Right ventricle myocardium superior (tissue), 1 donor: ENCODE data around the gene ADGRL1. TPM values are rescaled to one million over a fixed set of nuclear protein-coding genes. Genes with fewer than 3 reads are reported as not detected.

Source experiments
- ATAC-seq: fragments of 200-7000 bp; cut with Tn5 transposase; one replicate; pipeline ENCODE4 v1.9.1; 2020; ENCODE audit warnings: mild to moderate bottlenecking; ENCODE audit not compliant: poor library complexity
- DNase-seq: peaks from one replicate; pipeline ENCODE4 v3.0.0-alpha.2; 2020
- intact Hi-C: fragments of 100-400 bp; cut with DNase I; formaldehyde crosslinking; loops from one replicate; pipeline ENCODE4 v1.11.2; 2022
- total RNA-seq: library from RNA; stranded (reverse); fragmentation: NEBNext Ultra II Directional; extraction: Animal tissue kit (Norgen Biotek cat#: 25700); gene quantifications from one replicate; pipeline ENCODE4 v1.2.1, GENCODE V29; 2021
- donor health status: DM: no; HTN: yes; CAD: no; lungs with severe emphysema.

Gene ADGRL1
- total RNA-seq, 1 donor from 2014 or later, result 20.0 TPM

DNA sequence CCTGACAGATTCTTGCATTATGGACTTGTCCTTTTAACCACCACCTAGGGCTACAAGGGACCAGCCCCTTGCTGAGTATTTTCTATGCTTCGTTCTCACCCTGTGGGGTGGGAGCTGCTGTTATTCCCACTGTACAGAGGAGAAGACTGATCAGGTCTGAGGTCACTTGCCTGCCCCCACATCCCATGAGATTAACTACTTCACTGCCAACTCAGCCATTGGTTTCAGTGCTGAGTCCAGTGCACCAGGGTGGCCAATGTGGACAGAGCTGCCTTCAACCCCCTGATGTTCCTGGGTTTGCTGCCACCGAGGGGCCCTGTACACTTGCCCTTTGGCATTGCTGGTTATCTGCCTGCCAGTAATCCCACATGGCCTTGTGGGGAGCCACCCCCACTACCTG, 95.3 kb downstream of the ADGRL1 start:
- intact Hi-C loops, result no loop called here
- DNase-seq, result no peak
- no peak for ATAC-seq

GRCh38 chr19:14107581-14108461, 98.1 kb downstream of the ADGRL1 start:
- intact Hi-C loops, result no loop called here
- ATAC-seq (peak; percentile 88), DNase-seq (peak; percentile 85)

DNA sequence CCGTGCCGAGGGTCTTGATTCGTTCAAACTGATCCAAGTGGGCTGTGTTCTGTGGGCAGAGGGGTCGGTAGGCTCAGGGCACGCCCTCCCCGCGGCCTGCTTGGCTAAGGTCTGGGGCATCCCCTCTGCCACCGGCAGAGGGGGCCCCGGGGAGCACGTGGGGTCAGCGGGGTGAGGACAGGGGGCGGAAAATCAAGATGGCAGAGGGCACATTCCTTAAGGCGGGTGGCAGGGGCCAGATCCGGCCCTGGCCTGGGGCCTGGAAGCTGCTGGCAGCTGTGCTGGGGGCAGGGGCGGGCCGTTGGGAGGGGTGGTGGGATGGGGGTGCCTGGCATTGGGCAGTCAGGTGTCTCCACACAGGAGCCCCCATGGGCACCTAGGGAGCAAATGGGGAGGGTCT, 99.1 kb downstream of the ADGRL1 start:
- intact Hi-C loops, result no loop called here
- ATAC-seq (peak; percentile 57), DNase-seq (peak; percentile 52)

DNA sequence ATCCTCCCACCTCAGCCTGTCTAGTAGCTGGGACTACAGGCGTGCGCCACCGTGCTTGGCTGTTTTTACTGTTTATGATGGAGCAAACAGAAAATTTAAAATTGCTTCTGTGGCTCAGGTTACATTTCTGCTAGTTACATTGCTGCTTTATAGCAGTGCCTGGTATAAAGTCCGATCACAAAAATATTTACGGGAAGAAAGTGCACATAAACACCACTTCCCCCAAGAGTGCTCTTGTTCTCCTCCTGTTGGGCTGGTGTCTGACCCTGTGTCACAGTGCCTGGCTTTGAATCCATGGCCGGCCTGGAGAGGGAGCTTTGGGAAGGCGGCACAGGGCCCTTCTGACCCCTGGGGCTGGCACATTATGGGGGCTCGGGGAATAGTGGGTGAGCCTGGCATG, 100.3 kb downstream of the ADGRL1 start:
- intact Hi-C loops, result no loop called here
- no peak for ATAC-seq
- DNase-seq, result no peak

DNA sequence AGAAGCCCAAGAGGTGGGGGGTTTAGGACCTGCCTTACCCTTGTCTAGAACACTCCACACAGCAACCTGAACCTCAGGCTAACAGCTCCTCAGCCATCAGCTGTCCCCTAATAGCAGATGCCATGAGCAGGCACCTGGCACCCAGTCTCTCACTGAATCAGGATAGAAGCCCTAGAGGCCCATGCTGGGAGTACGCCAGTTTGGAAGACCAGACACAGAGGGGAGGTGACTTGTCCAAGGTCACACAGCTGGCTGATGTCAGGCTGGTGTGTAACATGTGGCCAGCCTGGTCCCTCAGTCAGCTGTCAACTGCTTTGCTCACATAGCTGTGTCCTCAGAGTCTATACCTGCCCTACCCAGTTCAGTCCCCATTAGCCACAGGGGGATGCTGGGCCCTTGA, 102.7 kb downstream of the ADGRL1 start:
- DNase-seq, result no peak
- intact Hi-C loops, result no loop called here
- ATAC-seq, result no peak

DNA sequence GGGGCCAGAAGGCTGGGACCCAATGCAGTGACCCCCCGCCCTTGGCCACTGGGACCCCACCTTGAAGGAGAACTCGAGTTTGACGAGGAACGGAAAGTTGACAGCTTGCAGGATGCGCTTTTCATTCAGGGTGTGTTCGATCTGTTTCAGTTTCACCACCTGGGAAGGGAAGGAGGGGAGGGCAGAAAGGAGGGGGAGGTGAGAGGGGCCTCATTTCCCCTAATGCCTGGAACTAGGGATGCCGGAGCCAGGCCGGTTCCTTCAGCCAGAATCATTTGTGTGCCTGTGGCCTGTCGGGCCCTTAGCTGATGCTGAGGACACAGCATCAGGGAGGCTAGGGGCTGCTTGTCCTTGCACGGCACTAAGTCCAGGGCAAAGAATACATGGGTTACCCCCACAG, 103.2 kb downstream of the ADGRL1 start:
- intact Hi-C loops, result no loop called here
- no peak for DNase-seq
- no peak for ATAC-seq

DNA sequence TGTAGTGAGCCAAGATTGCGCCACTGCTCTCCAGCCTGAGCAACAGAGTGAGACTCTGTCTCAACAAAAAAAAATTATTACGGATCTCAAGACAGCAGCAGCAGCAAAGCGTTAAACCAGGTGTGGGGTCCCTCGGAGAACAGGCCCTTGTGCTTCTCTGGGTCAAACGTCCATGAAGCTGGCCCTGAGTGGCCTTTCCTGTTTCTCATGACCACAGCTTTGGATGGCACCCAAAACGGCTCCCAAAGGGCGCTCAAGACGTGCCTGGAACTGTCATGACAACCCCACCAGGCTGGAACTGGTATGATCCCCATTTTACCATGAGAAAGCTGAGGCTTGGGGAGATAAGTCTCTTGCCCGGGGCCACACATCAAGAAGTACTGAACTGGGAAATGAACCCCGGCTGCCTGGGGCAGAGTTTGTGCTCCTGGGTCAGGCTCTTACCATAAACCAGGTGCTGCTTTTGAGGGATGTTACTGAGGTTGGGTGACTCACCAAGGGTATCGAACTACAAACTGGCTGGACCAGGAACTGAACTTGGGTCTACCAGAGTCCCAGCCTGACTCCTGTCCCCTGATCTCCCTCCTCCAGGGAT, 103.8 kb downstream of the ADGRL1 start:
- DNase-seq, result no peak
- ATAC-seq, result peak; percentile 2
- intact Hi-C loops, result no loop called here

DNA sequence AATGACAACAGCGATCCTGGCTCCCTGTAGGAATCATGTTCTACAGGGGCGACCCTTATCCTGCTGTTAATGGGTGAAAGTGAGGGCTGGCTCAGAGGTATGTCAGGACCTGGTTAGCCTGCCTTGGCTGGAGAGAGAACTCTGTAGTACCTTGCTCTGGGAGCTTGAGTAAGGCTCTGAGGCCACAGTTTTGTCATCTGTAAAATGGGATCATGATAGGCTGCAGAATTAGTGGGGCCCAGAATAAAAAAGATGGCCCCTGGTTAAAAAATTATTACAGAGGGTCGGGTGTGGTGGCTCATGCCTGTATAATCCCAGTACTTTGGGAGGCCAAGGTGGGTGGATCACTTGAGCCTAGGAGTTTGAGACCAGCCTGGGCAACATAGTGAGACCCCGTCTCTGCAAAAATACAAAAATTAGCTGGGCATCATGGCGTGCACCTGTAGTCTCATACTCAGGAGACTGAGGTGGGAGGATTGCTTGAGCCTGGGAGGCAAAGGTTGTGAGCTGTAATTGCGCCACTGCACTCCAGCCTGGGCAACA, 104.9 kb downstream of the ADGRL1 start:
- no peak for DNase-seq

More for the DNA sequence above, 104.9 kb downstream of the ADGRL1 start:
- intact Hi-C loops, result no loop called here
- no peak for ATAC-seq

Other genes with a start within 250 kb of the ADGRL1 start
- 13.0 TPM for gene RFX1, start 199.8 kb downstream of the ADGRL1 start, total RNA-seq
- gene RLN3, start 178.0 kb downstream of the ADGRL1 start, total RNA-seq, result not detected
- 5.3 TPM for gene IL27RA, start 174.4 kb downstream of the ADGRL1 start, total RNA-seq
- not detected for gene PALM3, start 144.1 kb downstream of the ADGRL1 start, total RNA-seq
- gene MISP3, start 133.4 kb downstream of the ADGRL1 start, total RNA-seq, result 7.9 TPM
- not detected for gene C19orf67, start 120.4 kb downstream of the ADGRL1 start, total RNA-seq
- 51.1 TPM for gene SAMD1, start 115.4 kb downstream of the ADGRL1 start, total RNA-seq
- gene PRKACA, start 88.4 kb downstream of the ADGRL1 start, total RNA-seq, result 460 TPM
- gene ASF1B, start 69.6 kb downstream of the ADGRL1 start, total RNA-seq, result 1.00 TPM
- 32.9 TPM for gene ADGRE5, start 175.3 kb upstream of the ADGRL1 start, total RNA-seq
- gene DDX39A, start 213.2 kb upstream of the ADGRL1 start, total RNA-seq, result 29.1 TPM
- gene PKN1, start 227.1 kb upstream of the ADGRL1 start, total RNA-seq, result 129 TPM